OCI-LY7 (cell line): ENCODE data around the gene PUDP.

Source experiments
- EZH2phosphoT487 ChIP-seq: fragments of 200-600 bp; sonication (generic); IDR thresholded peaks from 2 replicates; pipeline ENCODE4 v1.6.1; 2018; ENCODE audit warnings: low read depth, borderline replicate concordance, mild to moderate bottlenecking, mixed run types, antibody characterized with exemption, low read length, moderate library complexity, mixed read lengths
- TF ChIP-seq, protein P1 (sequence below): fragments of 200-600 bp; sonication (generic); conservative IDR thresholded peaks from 2 replicates; pipeline ENCODE4 v1.5.1; 2014; ENCODE audit warnings: mild to moderate bottlenecking, antibody characterized with exemption, low read length, moderate library complexity, mixed read lengths

GRCh38 chrX:7168371-7168770, 20.4 kb upstream of the PUDP start:
- TF ChIP-seq, protein P1, sequence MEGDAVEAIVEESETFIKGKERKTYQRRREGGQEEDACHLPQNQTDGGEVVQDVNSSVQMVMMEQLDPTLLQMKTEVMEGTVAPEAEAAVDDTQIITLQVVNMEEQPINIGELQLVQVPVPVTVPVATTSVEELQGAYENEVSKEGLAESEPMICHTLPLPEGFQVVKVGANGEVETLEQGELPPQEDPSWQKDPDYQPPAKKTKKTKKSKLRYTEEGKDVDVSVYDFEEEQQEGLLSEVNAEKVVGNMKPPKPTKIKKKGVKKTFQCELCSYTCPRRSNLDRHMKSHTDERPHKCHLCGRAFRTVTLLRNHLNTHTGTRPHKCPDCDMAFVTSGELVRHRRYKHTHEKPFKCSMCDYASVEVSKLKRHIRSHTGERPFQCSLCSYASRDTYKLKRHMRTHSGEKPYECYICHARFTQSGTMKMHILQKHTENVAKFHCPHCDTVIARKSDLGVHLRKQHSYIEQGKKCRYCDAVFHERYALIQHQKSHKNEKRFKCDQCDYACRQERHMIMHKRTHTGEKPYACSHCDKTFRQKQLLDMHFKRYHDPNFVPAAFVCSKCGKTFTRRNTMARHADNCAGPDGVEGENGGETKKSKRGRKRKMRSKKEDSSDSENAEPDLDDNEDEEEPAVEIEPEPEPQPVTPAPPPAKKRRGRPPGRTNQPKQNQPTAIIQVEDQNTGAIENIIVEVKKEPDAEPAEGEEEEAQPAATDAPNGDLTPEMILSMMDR = no peak
- TF ChIP-seq EZH2phosphoT487 = no peak
